Bronchial epithelial cell (primary cell): ENCODE measurements around the gene SYPL2. TPM values are rescaled to one million over a fixed set of nuclear protein-coding genes. Genes with fewer than 3 reads are reported as not detected.
A peak's percentile ranks its signal among the peaks of the same experiment; 100 is the strongest.
"Not testable (repeated sequence)": the region's sequence is repeated elsewhere in the genome, so short reads cannot be mapped to it uniquely, and the experiment has no call there.

Experiments used
- DNase-seq: peaks from one replicate; pipeline ENCODE4 v3.0.0-alpha.2; 2010; ENCODE audit warnings: low read depth
- FAIRE-seq: peaks from 2 replicates; lab custom pipeline; 2011; peaks lifted over from hg19 to GRCh38; lab: Jason Lieb, UNC
- H3K27me3 ChIP-seq: 2 replicates; pipeline ENCODE4 v1.5.1; 2011; ENCODE audit warnings: low read length; ENCODE audit not compliant: control insufficient read depth, insufficient read depth
- H3K36me3 ChIP-seq: 2 replicates; pipeline ENCODE4 v1.5.1; 2011; ENCODE audit warnings: low read length; ENCODE audit not compliant: control insufficient read depth, insufficient read depth
- H3K4me3 ChIP-seq: 2 replicates; pipeline ENCODE4 v1.5.1; 2011; ENCODE audit warnings: mild to moderate bottlenecking, low read depth, low read length, control low read depth
- CTCF ChIP-seq: IDR thresholded peaks from 2 replicates; pipeline ENCODE4 v1.5.1; 2011; ENCODE audit warnings: mild to moderate bottlenecking, moderate library complexity, low read length, control low read depth, inconsistent platforms; ENCODE audit not compliant: insufficient read depth, severe bottlenecking
- total RNA-seq: library from RNA; depleted of rRNA; stranded (reverse); fragments of >200 nt; gene quantifications from 2 replicates; pipeline ENCODE4 v1.2.1, GENCODE V29; 2014

Gene SYPL2
- total RNA-seq, 1 donor from 2014 or later, result not detected

GRCh38 chr1:109466125-109466451 is 258 bp upstream of the SYPL2 start:
- FAIRE-seq, result no peak
- Histone ChIP-seq H3K27me3 (peaks cover 37% of the 10 kb centered on the region), H3K36me3 (no peaks in the 10 kb centered on the region), H3K4me3 (peak overlapping the region; percentile 29)
- TF ChIP-seq CTCF, result no peak
- no peak for DNase-seq

- Histone ChIP-seq H3K36me3 (no peaks in the 10 kb centered on the region), H3K4me3 (no peak overlapping the region), H3K27me3 (peaks cover 37% of the 10 kb centered on the region)
- FAIRE-seq (no peak), DNase-seq (no peak)
- no peak for TF ChIP-seq CTCF
Measured at GRCh38 chr1:109467301-109467777, 993 bp downstream of the SYPL2 start.

GRCh38 chr1:109468061-109468460 is 1.7 kb downstream of the SYPL2 start:
- Histone ChIP-seq H3K4me3 (no peak overlapping the region), H3K27me3 (peaks cover 39% of the 10 kb centered on the region), H3K36me3 (no peaks in the 10 kb centered on the region)
- TF ChIP-seq CTCF, result no peak
- DNase-seq, result no peak
- no peak for FAIRE-seq

GRCh38 chr1:109468903-109469302 is 2.6 kb downstream of the SYPL2 start:
- TF ChIP-seq CTCF, result no peak
- no peak for DNase-seq
- H3K27me3 ChIP-seq, result peaks cover 40% of the 10 kb centered on the region
- H3K4me3 ChIP-seq, result no peak overlapping the region
- no peaks in the 10 kb centered on the region for H3K36me3 ChIP-seq
- FAIRE-seq, result no peak

GRCh38 chr1:109470245-109470644 is 3.9 kb downstream of the SYPL2 start:
- H3K27me3 ChIP-seq, result peaks cover 35% of the 10 kb centered on the region
- FAIRE-seq, result no peak
- no peak for TF ChIP-seq CTCF
- H3K4me3 ChIP-seq, result no peak overlapping the region
- no peak for DNase-seq
- H3K36me3 ChIP-seq, result no peaks in the 10 kb centered on the region

GRCh38 chr1:109472779-109473178 is 6.4 kb downstream of the SYPL2 start:
- H3K4me3 ChIP-seq, result no peak overlapping the region
- no peak for TF ChIP-seq CTCF
- FAIRE-seq, result no peak
- peaks cover 19% of the 10 kb centered on the region for H3K27me3 ChIP-seq
- H3K36me3 ChIP-seq, result no peaks in the 10 kb centered on the region
- no peak for DNase-seq

GRCh38 chr1:109473284-109474057 is 7.1 kb downstream of the SYPL2 start:
- not testable (repeated sequence) for H3K36me3 ChIP-seq, DNase-seq, FAIRE-seq, H3K4me3 ChIP-seq
- peaks cover 15% of the 10 kb centered on the region for H3K27me3 ChIP-seq
